Spleen (tissue), 7 donors: ENCODE results near the gene ADORA1.

Experiments used
- POLR2A ChIP-seq, 3 donors: fragments of 450-650 bp; IDR thresholded peaks; one replicate each; pipeline ENCODE4 v1.5.1; 2017; ENCODE audit warnings: antibody characterized with exemption in 3 of 3, mild to moderate bottlenecking in 1 of 3
- POLR2AphosphoS5 ChIP-seq, 3 donors: sonication (generic); formaldehyde crosslinking; IDR thresholded peaks; one replicate each; pipeline ENCODE4 v1.5.1; 2017; ENCODE audit warnings: antibody characterized with exemption in 3 of 3
- TF ChIP-seq, protein P1 (sequence below), 11 experiments: fragments of 200-600 bp in 7 of 11; fragments of 450-650 bp in 4 of 11; sonication (generic) in 4 of 11; IDR thresholded peaks in 8 of 11; conservative IDR thresholded peaks in 3 of 11; 1 replicate in 7 of 11; 2 replicates in 4 of 11; pipeline versions ENCODE4 v1.4.0 to v1.8.0; 2016 to 2021; ENCODE audit warnings: antibody characterized with exemption in 11 of 11, inconsistent platforms in 4 of 11, mild to moderate bottlenecking in 1 of 11
- donor health status: DM: no; HTN: no; CAD: no; lungs with moderate emphysema.
- donor health status: DM: no; HTN: no; CAD: no.
- donor health status: DM: no; HTN: no; CAD: no.

DNA sequence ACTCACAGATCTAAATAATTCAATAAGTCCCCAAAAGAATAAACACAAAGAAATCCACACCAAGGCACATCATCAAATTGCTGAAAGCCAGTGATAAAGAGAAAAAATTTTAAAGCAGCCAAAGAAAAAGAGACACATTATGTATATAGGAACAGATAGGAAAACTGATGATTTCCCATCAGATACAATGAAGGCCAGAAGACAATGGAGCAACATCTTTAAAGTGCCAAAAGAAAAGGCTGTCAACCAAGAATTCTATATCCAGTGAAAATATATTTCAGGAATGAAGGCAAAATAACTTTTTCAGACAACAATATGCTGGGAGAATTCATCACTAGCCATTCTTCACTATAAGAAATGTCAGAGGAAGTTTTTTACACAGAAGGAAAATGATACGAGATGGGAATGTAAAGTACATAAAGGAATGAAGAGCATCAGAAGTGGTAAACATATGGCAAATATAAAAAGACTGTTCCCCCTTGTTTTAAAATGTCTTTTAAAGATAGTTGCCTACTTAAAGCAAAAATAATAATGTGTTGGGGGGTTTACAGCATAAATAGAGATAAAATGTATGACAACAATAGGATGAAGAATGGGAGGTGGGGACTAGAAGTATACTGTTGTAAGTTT lies 32.4 kb upstream of the ADORA1 start:
- TF ChIP-seq, protein P1, sequence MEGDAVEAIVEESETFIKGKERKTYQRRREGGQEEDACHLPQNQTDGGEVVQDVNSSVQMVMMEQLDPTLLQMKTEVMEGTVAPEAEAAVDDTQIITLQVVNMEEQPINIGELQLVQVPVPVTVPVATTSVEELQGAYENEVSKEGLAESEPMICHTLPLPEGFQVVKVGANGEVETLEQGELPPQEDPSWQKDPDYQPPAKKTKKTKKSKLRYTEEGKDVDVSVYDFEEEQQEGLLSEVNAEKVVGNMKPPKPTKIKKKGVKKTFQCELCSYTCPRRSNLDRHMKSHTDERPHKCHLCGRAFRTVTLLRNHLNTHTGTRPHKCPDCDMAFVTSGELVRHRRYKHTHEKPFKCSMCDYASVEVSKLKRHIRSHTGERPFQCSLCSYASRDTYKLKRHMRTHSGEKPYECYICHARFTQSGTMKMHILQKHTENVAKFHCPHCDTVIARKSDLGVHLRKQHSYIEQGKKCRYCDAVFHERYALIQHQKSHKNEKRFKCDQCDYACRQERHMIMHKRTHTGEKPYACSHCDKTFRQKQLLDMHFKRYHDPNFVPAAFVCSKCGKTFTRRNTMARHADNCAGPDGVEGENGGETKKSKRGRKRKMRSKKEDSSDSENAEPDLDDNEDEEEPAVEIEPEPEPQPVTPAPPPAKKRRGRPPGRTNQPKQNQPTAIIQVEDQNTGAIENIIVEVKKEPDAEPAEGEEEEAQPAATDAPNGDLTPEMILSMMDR (IDR thresholded peaks at IDR 0.05 in 8 of 11, conservative IDR thresholded peaks at IDR 0.05 in 3 of 11), result no peak
- TF ChIP-seq POLR2AphosphoS5 (IDR thresholded peaks at IDR 0.05) (no peak), POLR2A (IDR thresholded peaks at IDR 0.05) (no peak)
